ENCODE results near the gene MAPK1. TPM values are rescaled to one million over a fixed set of nuclear protein-coding genes. Genes with fewer than 3 reads are reported as not detected.

The MAPK1 gene
- total and polyA plus RNA-seq, 9 of the 15 experiments (the other 6 are each of a cell fraction or from before 2014, with no cell fraction given), result 46.3 to 575 (median 283) TPM

DNA sequence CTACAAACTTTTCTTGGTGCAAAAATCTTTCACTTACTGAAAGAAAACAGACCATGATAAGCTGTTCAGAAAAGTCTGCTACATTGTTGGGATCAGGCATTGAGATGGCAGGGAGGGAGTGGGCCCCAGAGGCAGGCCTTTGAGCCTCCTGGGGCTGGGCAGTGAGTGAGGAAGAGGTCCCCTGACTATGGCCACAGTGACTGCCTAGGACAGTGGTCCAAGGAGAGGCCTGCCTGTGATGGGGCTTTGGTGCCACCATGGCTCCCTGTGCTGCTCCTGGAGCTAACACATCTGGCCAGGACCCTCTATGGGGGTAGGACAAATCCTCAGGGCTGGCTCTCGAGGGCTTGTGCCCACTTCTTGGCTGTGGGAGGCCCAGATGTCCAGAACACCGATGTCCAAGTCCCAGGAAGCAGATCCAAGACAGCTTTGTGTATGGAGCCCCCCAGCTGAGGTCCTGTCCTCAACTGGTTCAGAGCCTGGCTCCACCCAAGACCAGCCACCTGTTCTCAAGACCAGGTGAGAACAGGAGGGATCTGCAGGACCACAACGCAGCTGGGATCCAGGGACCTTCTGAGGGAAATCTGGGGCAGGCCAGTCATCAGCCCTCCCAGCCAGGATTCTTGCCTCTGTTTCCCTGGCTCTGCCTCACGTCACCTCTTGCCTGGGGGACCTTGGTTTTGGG, 48.3 kb upstream of the MAPK1 start:
- in situ Hi-C loops (cut with MboI), result no loop called here
- intact Hi-C loops (cut with micrococcal nuclease), result no loop called here
- TF ChIP-seq, protein P1, sequence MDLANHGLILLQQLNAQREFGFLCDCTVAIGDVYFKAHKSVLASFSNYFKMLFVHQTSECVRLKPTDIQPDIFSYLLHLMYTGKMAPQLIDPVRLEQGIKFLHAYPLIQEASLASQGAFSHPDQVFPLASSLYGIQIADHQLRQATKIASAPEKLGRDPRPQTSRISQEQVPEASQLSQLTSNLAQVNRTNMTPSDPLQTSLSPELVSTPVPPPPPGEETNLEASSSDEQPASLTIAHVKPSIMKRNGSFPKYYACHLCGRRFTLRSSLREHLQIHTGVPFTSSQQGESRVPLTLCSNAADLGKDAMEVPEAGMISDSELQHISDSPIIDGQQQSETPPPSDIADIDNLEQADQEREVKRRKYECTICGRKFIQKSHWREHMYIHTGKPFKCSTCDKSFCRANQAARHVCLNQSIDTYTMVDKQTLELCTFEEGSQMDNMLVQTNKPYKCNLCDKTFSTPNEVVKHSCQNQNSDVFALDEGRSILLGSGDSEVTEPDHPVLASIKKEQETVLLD (IDR thresholded peaks at IDR 0.05), result no peak
- TF ChIP-seq ZNF384 (IDR thresholded peaks at IDR 0.05; ENCODE audit: low read depth, low read length) (no peak), SMAD1 (IDR thresholded peaks at IDR 0.05; ENCODE audit: low read depth, low read length, partially characterized antibody) (no peak), ZNF140 (CRISPR knock-in tag; IDR thresholded peaks at IDR 0.05) (no peak), FOXA3 (CRISPR knock-in tag; conservative IDR thresholded peaks at IDR 0.05 in 1 of 2, IDR thresholded peaks at IDR 0.05 in 1 of 2) (no peak), HDAC6 (IDR thresholded peaks at IDR 0.05; ENCODE audit: low read depth, low read length) (no peak), KLF6 (CRISPR knock-in tag; IDR thresholded peaks at IDR 0.05; ENCODE audit: borderline replicate concordance) (no peak), RFX1 (IDR thresholded peaks at IDR 0.05) (no peak), ARHGAP35 (IDR thresholded peaks at IDR 0.05; ENCODE audit: partially characterized antibody) (no peak), RBBP5 (IDR thresholded peaks at IDR 0.05; ENCODE audit: borderline replicate concordance, insufficient read depth, low read length, poor library complexity, severe bottlenecking) (peak; percentile 25), CHD2 (IDR thresholded peaks at IDR 0.05; ENCODE audit: low read depth, low read length) (no peak)
- TF ChIP-seq, protein P2, sequence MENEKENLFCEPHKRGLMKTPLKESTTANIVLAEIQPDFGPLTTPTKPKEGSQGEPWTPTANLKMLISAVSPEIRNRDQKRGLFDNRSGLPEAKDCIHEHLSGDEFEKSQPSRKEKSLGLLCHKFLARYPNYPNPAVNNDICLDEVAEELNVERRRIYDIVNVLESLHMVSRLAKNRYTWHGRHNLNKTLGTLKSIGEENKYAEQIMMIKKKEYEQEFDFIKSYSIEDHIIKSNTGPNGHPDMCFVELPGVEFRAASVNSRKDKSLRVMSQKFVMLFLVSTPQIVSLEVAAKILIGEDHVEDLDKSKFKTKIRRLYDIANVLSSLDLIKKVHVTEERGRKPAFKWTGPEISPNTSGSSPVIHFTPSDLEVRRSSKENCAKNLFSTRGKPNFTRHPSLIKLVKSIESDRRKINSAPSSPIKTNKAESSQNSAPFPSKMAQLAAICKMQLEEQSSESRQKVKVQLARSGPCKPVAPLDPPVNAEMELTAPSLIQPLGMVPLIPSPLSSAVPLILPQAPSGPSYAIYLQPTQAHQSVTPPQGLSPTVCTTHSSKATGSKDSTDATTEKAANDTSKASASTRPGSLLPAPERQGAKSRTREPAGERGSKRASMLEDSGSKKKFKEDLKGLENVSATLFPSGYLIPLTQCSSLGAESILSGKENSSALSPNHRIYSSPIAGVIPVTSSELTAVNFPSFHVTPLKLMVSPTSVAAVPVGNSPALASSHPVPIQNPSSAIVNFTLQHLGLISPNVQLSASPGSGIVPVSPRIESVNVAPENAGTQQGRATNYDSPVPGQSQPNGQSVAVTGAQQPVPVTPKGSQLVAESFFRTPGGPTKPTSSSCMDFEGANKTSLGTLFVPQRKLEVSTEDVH (IDR thresholded peaks at IDR 0.05; ENCODE audit: low read depth, partially characterized antibody), result no peak
- TF ChIP-seq, protein P3, sequence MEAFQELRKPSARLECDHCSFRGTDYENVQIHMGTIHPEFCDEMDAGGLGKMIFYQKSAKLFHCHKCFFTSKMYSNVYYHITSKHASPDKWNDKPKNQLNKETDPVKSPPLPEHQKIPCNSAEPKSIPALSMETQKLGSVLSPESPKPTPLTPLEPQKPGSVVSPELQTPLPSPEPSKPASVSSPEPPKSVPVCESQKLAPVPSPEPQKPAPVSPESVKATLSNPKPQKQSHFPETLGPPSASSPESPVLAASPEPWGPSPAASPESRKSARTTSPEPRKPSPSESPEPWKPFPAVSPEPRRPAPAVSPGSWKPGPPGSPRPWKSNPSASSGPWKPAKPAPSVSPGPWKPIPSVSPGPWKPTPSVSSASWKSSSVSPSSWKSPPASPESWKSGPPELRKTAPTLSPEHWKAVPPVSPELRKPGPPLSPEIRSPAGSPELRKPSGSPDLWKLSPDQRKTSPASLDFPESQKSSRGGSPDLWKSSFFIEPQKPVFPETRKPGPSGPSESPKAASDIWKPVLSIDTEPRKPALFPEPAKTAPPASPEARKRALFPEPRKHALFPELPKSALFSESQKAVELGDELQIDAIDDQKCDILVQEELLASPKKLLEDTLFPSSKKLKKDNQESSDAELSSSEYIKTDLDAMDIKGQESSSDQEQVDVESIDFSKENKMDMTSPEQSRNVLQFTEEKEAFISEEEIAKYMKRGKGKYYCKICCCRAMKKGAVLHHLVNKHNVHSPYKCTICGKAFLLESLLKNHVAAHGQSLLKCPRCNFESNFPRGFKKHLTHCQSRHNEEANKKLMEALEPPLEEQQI (IDR thresholded peaks at IDR 0.05), result no peak
- TF ChIP-seq, protein P4, sequence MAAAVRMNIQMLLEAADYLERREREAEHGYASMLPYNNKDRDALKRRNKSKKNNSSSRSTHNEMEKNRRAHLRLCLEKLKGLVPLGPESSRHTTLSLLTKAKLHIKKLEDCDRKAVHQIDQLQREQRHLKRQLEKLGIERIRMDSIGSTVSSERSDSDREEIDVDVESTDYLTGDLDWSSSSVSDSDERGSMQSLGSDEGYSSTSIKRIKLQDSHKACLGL (CRISPR knock-in tag; IDR thresholded peaks at IDR 0.05; ENCODE audit: borderline replicate concordance, poor library complexity, severe bottlenecking), result no peak

More for the DNA sequence above, 48.3 kb upstream of the MAPK1 start:
- H3K79me2 ChIP-seq (ENCODE audit: control insufficient read depth, insufficient read depth, low read length), result no peaks in the 10 kb centered on the region
- no peaks in the 10 kb centered on the region for H3K9me3 ChIP-seq (replicated peaks; ENCODE audit: control insufficient read depth, insufficient read depth, low read depth, low read length)
- WGBS (ENCODE audit: insufficient coverage, low coverage, missing lambda C conversion rate), result 33% methylated on average over 4 of the region's 4 CpGs
- H3K9me1 ChIP-seq (ENCODE audit: control insufficient read depth, insufficient read depth, low read length), result no peaks in the 10 kb centered on the region
- no TSS peak for BruUV-seq (replicated peaks)
- no peak overlapping the region for H2AFZ ChIP-seq (ENCODE audit: low read depth, low read length)
- ATAC-seq (peak; percentile 17), DNase-seq (ENCODE audit: extremely low read depth in 1 of 4, low spot score in 3 of 4) (no peak), FAIRE-seq (no peak)
- peaks cover 21% of the 10 kb centered on the region for H4K20me1 ChIP-seq (replicated peaks; ENCODE audit: control insufficient read depth, insufficient read depth, low read length)
- H3K9ac ChIP-seq (ENCODE audit: insufficient read depth in 1 of 2, low read depth in 2 of 2, low read length in 2 of 2), result peak overlapping the region in 1 of 2 experiments; percentile 39; a peak in 1 of 4 replicates
- POLR2A ChIA-PET, result interaction anchor here (0.6 to 49.7 kb wide), 16 partner anchors 4 to 330 kb away, joined by 3 to 1041 read pairs (median 4); partner anchors contain the start of genes MAPK1 and PPM1F
- no peak overlapping the region for H3K4me2 ChIP-seq (ENCODE audit: insufficient read depth, low read length)
- no peak overlapping the region for H3K27ac ChIP-seq (ENCODE audit: extremely low read depth, low read depth, low read length)
- H3K4me3 ChIP-seq, result no peak overlapping the region
- no peaks in the 10 kb centered on the region for H3K27me3 ChIP-seq (ENCODE audit: control insufficient read depth in 2 of 2, insufficient read depth in 2 of 2, low read length in 2 of 2)
- CTCF ChIA-PET (ENCODE audit: low intra/inter-chr PET ratio), result no interaction called here
- no peaks in the 10 kb centered on the region for H3K36me3 ChIP-seq (ENCODE audit: control insufficient read depth, insufficient read depth, low read length)
- peaks cover 5 to 27% of the 10 kb centered on the region in 2 experiments for H3K4me1 ChIP-seq (replicated peaks in 1 of 2; ENCODE audit: control insufficient read depth in 2 of 2, insufficient read depth in 2 of 2, low read length in 2 of 2)
